H1 (cell line): ENCODE data around the gene NMNAT3. TPM values are rescaled to one million over a fixed set of nuclear protein-coding genes. Genes with fewer than 3 reads are reported as not detected.

ENCODE experiments used
- CTCF ChIA-PET: fragments of 300-600 bp; sonication (Branson Sonifier 250); formaldehyde crosslinking; loops from one replicate; lab custom pipeline; 2021; ENCODE audit not compliant: partially characterized antibody; lab: Charles Lee
- POLR2A ChIA-PET: fragments of 300-600 bp; sonication (Branson Sonifier 250); formaldehyde crosslinking; loops from one replicate; lab custom pipeline; 2021; ENCODE audit warnings: inconsistent platforms; ENCODE audit not compliant: partially characterized antibody; lab: Charles Lee
- DNase-seq, 2 experiments: peaks; one replicate each; pipeline versions ENCODE4 v3.0.0 to v3.0.0-alpha.2; 2010 to 2022; ENCODE audit warnings: low spot score in 2 of 2, low read depth in 1 of 2, mixed read lengths in 1 of 2
- FAIRE-seq: peaks from 2 replicates; lab custom pipeline; 2011; peaks lifted over from hg19 to GRCh38; lab: Jason Lieb, UNC
- H2AFZ ChIP-seq: 2 replicates; pipeline ENCODE4 v1.8.1; 2012; ENCODE audit warnings: low read length, inconsistent platforms
- H2AK5ac ChIP-seq: 2 replicates; pipeline ENCODE4 v1.6.1; 2013; ENCODE audit warnings: low read depth, low read length
- H2BK120ac ChIP-seq: replicated peaks from 2 replicates; pipeline ENCODE3; 2013; ENCODE audit warnings: low read depth, low read length, inconsistent platforms
- H2BK12ac ChIP-seq: 2 replicates; pipeline ENCODE4 v1.6.1; 2013; ENCODE audit warnings: low read depth, low read length
- H2BK15ac ChIP-seq: 2 replicates; pipeline ENCODE4 v1.6.1; 2013; ENCODE audit warnings: low read length
- H2BK20ac ChIP-seq: 2 replicates; pipeline ENCODE4 v1.6.1; 2013; ENCODE audit warnings: low read length
- H2BK5ac ChIP-seq: 2 replicates; pipeline ENCODE4 v1.6.1; 2013; ENCODE audit warnings: low read depth, low read length
- H3K14ac ChIP-seq: 2 replicates; pipeline ENCODE4 v1.6.1; 2013; ENCODE audit warnings: inconsistent platforms; ENCODE audit not compliant: insufficient read length
- H3K18ac ChIP-seq: 2 replicates; pipeline ENCODE4 v1.6.1; 2013; ENCODE audit warnings: low read length; ENCODE audit errors: extremely low read depth
- H3K23ac ChIP-seq: 2 replicates; pipeline ENCODE4 v1.6.1; 2013; ENCODE audit warnings: inconsistent platforms; ENCODE audit not compliant: insufficient read length
- H3K23me2 ChIP-seq: 2 replicates; pipeline ENCODE4 v1.6.1; 2013; ENCODE audit warnings: low read depth, low read length
- H3K27ac ChIP-seq: 2 replicates; pipeline ENCODE4 v1.6.1; 2011; ENCODE audit warnings: low read depth, low read length, inconsistent platforms
- H3K27me3 ChIP-seq, 4 experiments: replicated peaks in 1 of 4; 1 replicate in 1 of 4; 2 replicates in 3 of 4; pipeline versions ENCODE4 v1.6.1 to v1.8.1; 2011 to 2013; ENCODE audit warnings: low read length in 3 of 4, mild to moderate bottlenecking in 3 of 4, inconsistent platforms in 2 of 4, mixed read lengths in 2 of 4, moderate library complexity in 1 of 4; ENCODE audit not compliant: control insufficient read depth in 3 of 4, insufficient read depth in 3 of 4; ENCODE audit errors: extremely low read depth in 1 of 4
- H3K36me3 ChIP-seq, 4 experiments: 2 replicates each; pipeline versions ENCODE4 v1.6.1 to v1.8.1; 2011 to 2013; ENCODE audit warnings: mild to moderate bottlenecking in 4 of 4, low read length in 3 of 4, moderate library complexity in 2 of 4, control low read depth in 1 of 4, inconsistent platforms in 1 of 4; ENCODE audit not compliant: insufficient read depth in 4 of 4, control insufficient read depth in 2 of 4
- H3K4ac ChIP-seq: replicated peaks from 2 replicates; pipeline ENCODE3; 2013; ENCODE audit warnings: low read length, low read depth, mixed read lengths, inconsistent platforms; ENCODE audit not compliant: insufficient read length
- H3K4me1 ChIP-seq, 4 experiments: replicated peaks in 1 of 4; 1 replicate in 1 of 4; 2 replicates in 3 of 4; pipeline versions ENCODE4 v1.6.1 to v1.8.1; 2011 to 2013; ENCODE audit warnings: low read length in 3 of 4, inconsistent platforms in 2 of 4, mixed read lengths in 1 of 4; ENCODE audit not compliant: insufficient read depth in 4 of 4, control insufficient read depth in 3 of 4
- H3K4me2 ChIP-seq, 2 experiments: 2 replicates each; pipeline versions ENCODE4 v1.6.1 to v1.8.1; 2011 to 2013; ENCODE audit warnings: low read depth in 2 of 2, low read length in 2 of 2, control low read depth in 1 of 2, inconsistent platforms in 1 of 2, mild to moderate bottlenecking in 1 of 2; ENCODE audit not compliant: insufficient read depth in 1 of 2
- H3K4me3 ChIP-seq, 4 experiments: fragments of 200-600, 300-600 bp in 1 of 4; sonication (generic), shearing (Covaris generic), sonication (Bioruptor Twin) in 1 of 4; 2 replicates each; pipeline versions ENCODE4 v1.5.1 to v1.8.1; 2011 to 2016; ENCODE audit warnings: low read length in 4 of 4, low read depth in 3 of 4, control low read depth in 2 of 4, inconsistent platforms in 2 of 4, mild to moderate bottlenecking in 2 of 4, mixed read lengths in 1 of 4, moderate library complexity in 1 of 4; ENCODE audit not compliant: insufficient read depth in 2 of 4; ENCODE audit errors: extremely low read depth in 1 of 4
- H3K56ac ChIP-seq: replicated peaks from 2 replicates; pipeline ENCODE3; 2013; ENCODE audit warnings: low read depth, mild to moderate bottlenecking, mixed read lengths, low read length, inconsistent platforms; ENCODE audit not compliant: insufficient read length
- H3K79me1 ChIP-seq: 2 replicates; pipeline ENCODE4 v1.6.1; 2013; ENCODE audit warnings: low read depth, low read length, control low read depth
- H3K79me2 ChIP-seq, 2 experiments: 2 replicates each; pipeline versions ENCODE4 v1.6.1 to v1.8.1; 2012 to 2013; ENCODE audit warnings: low read length in 2 of 2, mild to moderate bottlenecking in 2 of 2, inconsistent platforms in 1 of 2; ENCODE audit not compliant: insufficient read depth in 2 of 2, control insufficient read depth in 1 of 2
- H3K9ac ChIP-seq, 4 experiments: replicated peaks in 1 of 4; 1 replicate in 1 of 4; 2 replicates in 3 of 4; pipeline versions ENCODE4 v1.6.1 to v1.8.1; 2011 to 2013; ENCODE audit warnings: low read depth in 3 of 4, low read length in 3 of 4, control low read depth in 2 of 4, mild to moderate bottlenecking in 2 of 4, moderate library complexity in 2 of 4, inconsistent platforms in 1 of 4; ENCODE audit errors: extremely low read depth in 1 of 4
- H3K9me3 ChIP-seq, 2 experiments: 2 replicates each; pipeline versions ENCODE4 v1.6.1 to v1.8.1; 2012 to 2013; ENCODE audit warnings: mild to moderate bottlenecking in 2 of 2, moderate library complexity in 2 of 2, control low read depth in 1 of 2, inconsistent platforms in 1 of 2, low read depth in 1 of 2, low read length in 1 of 2, mixed read lengths in 1 of 2; ENCODE audit not compliant: insufficient read depth in 2 of 2
- H4K20me1 ChIP-seq, 2 experiments: replicated peaks in 1 of 2; 2 replicates each; pipeline versions ENCODE3 to v1.8.1; 2011 to 2013; ENCODE audit warnings: inconsistent platforms in 2 of 2, low read length in 2 of 2, mild to moderate bottlenecking in 1 of 2; ENCODE audit not compliant: insufficient read depth in 2 of 2, control insufficient read depth in 1 of 2
- H4K5ac ChIP-seq: 2 replicates; pipeline ENCODE4 v1.6.1; 2013; ENCODE audit warnings: low read length, low read depth, mixed read lengths, inconsistent platforms; ENCODE audit not compliant: insufficient read length
- H4K8ac ChIP-seq: 2 replicates; pipeline ENCODE4 v1.8.0; 2013; ENCODE audit warnings: mild to moderate bottlenecking, moderate library complexity, low read length, inconsistent platforms; ENCODE audit not compliant: insufficient read depth; ENCODE audit errors: extremely low read depth
- H4K91ac ChIP-seq: replicated peaks from 2 replicates; pipeline ENCODE3; 2013; ENCODE audit warnings: low read length, mixed read lengths, inconsistent platforms; ENCODE audit not compliant: insufficient read length
- BCL11A ChIP-seq, 2 experiments: IDR thresholded peaks; one replicate each; pipeline ENCODE4 v1.6.1; 2011; ENCODE audit warnings: low read depth in 2 of 2, low read length in 2 of 2, mild to moderate bottlenecking in 2 of 2
- CBX5 ChIP-seq: fragments of 300-800, 300-1000 bp; sonication (generic); IDR thresholded peaks from 2 replicates; pipeline ENCODE4 v1.7.1; 2016; ENCODE audit warnings: antibody characterized with exemption, low read length, low read depth
- CHD2 ChIP-seq: IDR thresholded peaks from 2 replicates; pipeline ENCODE4 v1.6.1; 2012; ENCODE audit warnings: low read length, improper control_type of control experiment
- EP300 ChIP-seq, 2 experiments: IDR thresholded peaks; 1 replicate in 1 of 2; 2 replicates in 1 of 2; pipeline ENCODE4 v1.6.1; 2011 to 2012; ENCODE audit warnings: low read depth in 2 of 2, low read length in 2 of 2, mild to moderate bottlenecking in 2 of 2, borderline replicate concordance in 1 of 2, inconsistent platforms in 1 of 2, moderate library complexity in 1 of 2
- GTF2F1 ChIP-seq: IDR thresholded peaks from 2 replicates; pipeline ENCODE4 v1.6.1; 2012; ENCODE audit warnings: low read depth, low read length, improper control_type of control experiment, borderline replicate concordance
- HDAC2 ChIP-seq, 2 experiments: fragments of 300-600 bp in 1 of 2; sonication (generic) in 1 of 2; IDR thresholded peaks; 2 replicates each; pipeline ENCODE4 v1.6.1; 2011 to 2012; ENCODE audit warnings: low read depth in 2 of 2, low read length in 2 of 2, mild to moderate bottlenecking in 2 of 2, moderate library complexity in 2 of 2, borderline replicate concordance in 1 of 2, inconsistent platforms in 1 of 2
- JUN ChIP-seq: IDR thresholded peaks from 2 replicates; pipeline ENCODE4 v1.6.1; 2011; ENCODE audit warnings: low read depth, mild to moderate bottlenecking, improper control_type of control experiment, low read length
- JUND ChIP-seq: IDR thresholded peaks from 2 replicates; pipeline ENCODE4 v1.6.1; 2011; ENCODE audit warnings: mild to moderate bottlenecking, improper control_type of control experiment, low read length
- NANOG ChIP-seq: IDR thresholded peaks from 2 replicates; pipeline ENCODE4 v1.6.1; 2011; ENCODE audit warnings: low read length, low read depth, mild to moderate bottlenecking, inconsistent platforms; ENCODE audit not compliant: insufficient read depth, poor library complexity, severe bottlenecking
- POLR2A ChIP-seq, 2 experiments: IDR thresholded peaks; 1 replicate in 1 of 2; 2 replicates in 1 of 2; pipeline ENCODE4 v1.6.1; 2011; ENCODE audit warnings: low read depth in 2 of 2, low read length in 2 of 2, mild to moderate bottlenecking in 2 of 2; ENCODE audit errors: control extremely low read depth in 1 of 2
- SAP30 ChIP-seq: fragments of 300-600 bp; sonication (generic); IDR thresholded peaks from 2 replicates; pipeline ENCODE4 v1.7.1; 2012; ENCODE audit warnings: low read length, moderate library complexity, mild to moderate bottlenecking, inconsistent platforms; ENCODE audit not compliant: insufficient read depth, insufficient replicate concordance
- SIX5 ChIP-seq: IDR thresholded peaks from 2 replicates; pipeline ENCODE4 v1.6.1; 2011; ENCODE audit warnings: mild to moderate bottlenecking, low read depth, low read length
- SP2 ChIP-seq: IDR thresholded peaks from 2 replicates; pipeline ENCODE4 v1.6.1; 2012; ENCODE audit warnings: mild to moderate bottlenecking, low read length, inconsistent platforms
- TAF7 ChIP-seq: optimal IDR thresholded peaks from 2 replicates; pipeline ENCODE3; 2011; ENCODE audit warnings: low read depth, mild to moderate bottlenecking, inconsistent platforms, low read length, moderate library complexity, borderline replicate concordance
- WGBS, 2 experiments: shearing (Covaris generic) in 1 of 2; methylation state at CpG; one replicate each; pipeline versions ENCODE4 v1.1.6 to v1.1.7; 2013 to 2015; ENCODE audit warnings: low lambda C conversion rate in 2 of 2, mixed read lengths in 2 of 2, inconsistent platforms in 1 of 2, low coverage in 1 of 2, missing lambda C conversion rate in 1 of 2; ENCODE audit not compliant: insufficient replicate concordance in 2 of 2, insufficient coverage in 1 of 2, insufficient read length in 1 of 2; ENCODE audit errors: extremely low coverage in 1 of 2, missing lambda C conversion rate in 1 of 2; 5-methylcytosine and 5-hydroxymethylcytosine counted together
- polyA plus RNA-seq, 7 experiments: library from polyadenylated mRNA; depleted of rRNA in 3 of 7; stranded (reverse) in 5 of 7; unstranded in 2 of 7; fragments of >200 nt in 5 of 7; fragments of 200-250 nt in 2 of 7; gene quantifications; 1 replicate in 5 of 7; 2 replicates in 1 of 7; 4 replicates in 1 of 7; pipeline versions ENCODE4 v1.2.1 to v1.2.3, GENCODE V29; 2011 to 2013; ENCODE audit warnings: missing spikeins in 2 of 7, mixed read lengths in 2 of 7
- total RNA-seq: library from RNA; stranded (reverse); fragmentation: NEBNext Ultra II Directional; extraction: Animal tissue kit (Norgen Biotek cat#: 25700); gene quantifications from 2 replicates; pipeline ENCODE4 v1.2.1, GENCODE V29; 2021

Gene NMNAT3
- total and polyA plus RNA-seq, 2 of the 8 experiments (the other 6 are each of a cell fraction or from before 2014, with no cell fraction given): 4.2 to 4.3 TPM

- Histone ChIP-seq H3K9me3 (no peaks in the 10 kb centered on the region; a peak in 1 of 4 replicates), H2BK12ac (no peak overlapping the region), H3K4me2 (no peak overlapping the region), H3K4me3 (no peak overlapping the region), H4K8ac (no peak overlapping the region), H2BK15ac (no peak overlapping the region), H3K79me1 (no peaks in the 10 kb centered on the region), H4K5ac (no peak overlapping the region), H3K36me3 (no peaks in the 10 kb centered on the region), H3K27ac (no peak overlapping the region), H2BK120ac (no peak overlapping the region), H2BK5ac (no peak overlapping the region), H4K20me1 (no peaks in the 10 kb centered on the region), H2BK20ac (no peak overlapping the region), H3K18ac (no peak overlapping the region), H3K14ac (no peak overlapping the region), H3K79me2 (no peaks in the 10 kb centered on the region), H3K23ac (no peak overlapping the region), H2AFZ (no peak overlapping the region), H3K56ac (no peak overlapping the region), H3K27me3 (peaks cover 0 to 4% (median 0%) of the 10 kb centered on the region in 4 experiments; a peak in 3 of 7 replicates), H3K23me2 (no peaks in the 10 kb centered on the region; the same call in 1 of the 2 replicates), H3K4ac (no peak overlapping the region), H3K4me1 (peaks cover 0 to 21% (median 9%) of the 10 kb centered on the region in 4 experiments; a peak in 5 of 7 replicates), H4K91ac (no peak overlapping the region), H2AK5ac (no peak overlapping the region), H3K9ac (no peak overlapping the region)
- FAIRE-seq: no peak
- WGBS, 2 experiments: 91% methylated on average over 3 of the region's 3 CpGs; no CpG with 5 or more reads in 1 of the 2 experiments
- ChIA-PET CTCF (interaction anchor here (0.6 to 2.8 kb wide), 7 partner anchors 8 to 1112 kb away, joined by 3 to 13 read pairs (median 3); no protein-coding TSS in a partner anchor), POLR2A (interaction anchor here (1.6 kb wide), 1 partner anchor 11 kb away, joined by 6 read pairs; the partner anchor contains the start of gene RBP1)
- DNase-seq: no peak
- TF ChIP-seq GTF2F1 (no peak), CBX5 (no peak), SIX5 (no peak), BCL11A (IDR thresholded peaks at IDR 0.05; ENCODE audit: low read depth in 2 of 2, low read length in 2 of 2) (no peak), POLR2A (IDR thresholded peaks at IDR 0.05; ENCODE audit: control extremely low read depth in 1 of 2, low read depth in 2 of 2, low read length in 2 of 2) (no peak), HDAC2 (IDR thresholded peaks at IDR 0.05; ENCODE audit: borderline replicate concordance in 1 of 2, low read depth in 2 of 2, low read length in 2 of 2) (no peak), NANOG (no peak), JUND (no peak), TAF7 (no peak), CHD2 (no peak), SAP30 (no peak), JUN (no peak), EP300 (IDR thresholded peaks at IDR 0.05; ENCODE audit: borderline replicate concordance in 1 of 2, low read depth in 2 of 2, low read length in 2 of 2) (no peak), SP2 (no peak)
These were observed 148.8 kb downstream of the NMNAT3 start for GRCh38 chr3:139528924-139529323.
